ENCODE data around the gene CTSZ.

Gene CTSZ

GRCh38 chr20:58973866-58974265, 33.2 kb downstream of the CTSZ start:
- TF ChIP-seq TOX (CRISPR knock-in tag; IDR thresholded peaks at IDR 0.05; ENCODE audit: borderline replicate concordance), result no peak
- no peak for TF ChIP-seq POU6F1 (CRISPR knock-in tag; IDR thresholded peaks at IDR 0.05; ENCODE audit: borderline replicate concordance, low read depth)
- TF ChIP-seq ZFP30 (CRISPR knock-in tag; IDR thresholded peaks at IDR 0.05), result no peak
- TF ChIP-seq RARB (CRISPR knock-in tag; IDR thresholded peaks at IDR 0.05), result no peak
- no peak for TF ChIP-seq ZC3H10 (CRISPR knock-in tag; IDR thresholded peaks at IDR 0.05)
- TF ChIP-seq ARNTL (CRISPR knock-in tag; IDR thresholded peaks at IDR 0.05; ENCODE audit: borderline replicate concordance, low read depth), result no peak
- TF ChIP-seq ZFP3 (CRISPR knock-in tag; IDR thresholded peaks at IDR 0.05), result no peak
- TF ChIP-seq CREB5 (CRISPR knock-in tag; IDR thresholded peaks at IDR 0.05; ENCODE audit: low read depth), result no peak
- no peak for TF ChIP-seq TSHZ2 (CRISPR knock-in tag; IDR thresholded peaks at IDR 0.05)
- no peak for ATAC-seq

- ATAC-seq, result no peak
- TF ChIP-seq ZFP3 (CRISPR knock-in tag; IDR thresholded peaks at IDR 0.05) (no peak), RARB (CRISPR knock-in tag; IDR thresholded peaks at IDR 0.05) (no peak), ZNF565 (CRISPR knock-in tag; conservative IDR thresholded peaks at IDR 0.05; ENCODE audit: low read depth) (no peak), ZFP30 (CRISPR knock-in tag; IDR thresholded peaks at IDR 0.05) (no peak), ZNF70 (CRISPR knock-in tag; IDR thresholded peaks at IDR 0.05) (no peak), PPARA (CRISPR knock-in tag; IDR thresholded peaks at IDR 0.05; ENCODE audit: borderline replicate concordance) (no peak), PATZ1 (CRISPR knock-in tag; IDR thresholded peaks at IDR 0.05; ENCODE audit: borderline replicate concordance) (no peak), SNAI2 (CRISPR knock-in tag; IDR thresholded peaks at IDR 0.05) (no peak), BACH2 (CRISPR knock-in tag; IDR thresholded peaks at IDR 0.05; ENCODE audit: borderline replicate concordance) (no peak), ESRRG (CRISPR knock-in tag; IDR thresholded peaks at IDR 0.05) (no peak), CSDC2 (CRISPR knock-in tag; IDR thresholded peaks at IDR 0.05) (no peak), TSHZ2 (CRISPR knock-in tag; IDR thresholded peaks at IDR 0.05) (no peak), CREB5 (CRISPR knock-in tag; IDR thresholded peaks at IDR 0.05; ENCODE audit: low read depth) (no peak)
Observed at GRCh38 chr20:58973179-58973578, 33.9 kb downstream of the CTSZ start.

GRCh38 chr20:58971429-58971828, 35.6 kb downstream of the CTSZ start:
- ATAC-seq, result no peak
- TF ChIP-seq TCF4 (CRISPR knock-in tag; IDR thresholded peaks at IDR 0.05; ENCODE audit: borderline replicate concordance), result no peak
- no peak for TF ChIP-seq RARB (CRISPR knock-in tag; IDR thresholded peaks at IDR 0.05)
- TF ChIP-seq POU6F1 (CRISPR knock-in tag; IDR thresholded peaks at IDR 0.05; ENCODE audit: borderline replicate concordance, low read depth), result no peak

Measured in SK-N-SH treated with all-trans-retinoic acid at 6 μM for 48 hours (cell line).